IPS-18c (cell line): ENCODE measurements around the gene MST1R.
A peak's percentile ranks its signal among the peaks of the same experiment; 100 is the strongest.

Experiments used
- H3K4me3 ChIP-seq: 2 replicates; pipeline ENCODE4 v1.7.0; 2013; ENCODE audit warnings: low read depth, mild to moderate bottlenecking, low read length, moderate library complexity; ENCODE audit not compliant: insufficient read depth
- H3K9me3 ChIP-seq: one replicate; pipeline ENCODE4 v1.6.1; 2013; ENCODE audit warnings: mild to moderate bottlenecking, low read length, moderate library complexity; ENCODE audit not compliant: control insufficient read depth, insufficient read depth

The MST1R gene

GRCh38 chr3:49867400-49867799, 36.3 kb downstream of the MST1R start:
- Histone ChIP-seq H3K4me3 (no peak overlapping the region), H3K9me3 (no peaks in the 10 kb centered on the region)

- Histone ChIP-seq H3K4me3 (no peak overlapping the region), H3K9me3 (no peaks in the 10 kb centered on the region)
Observed at GRCh38 chr3:49865198-49865784, 38.4 kb downstream of the MST1R start.

GRCh38 chr3:49864505-49864904, 39.2 kb downstream of the MST1R start:
- no peak overlapping the region for H3K4me3 ChIP-seq
- H3K9me3 ChIP-seq = no peaks in the 10 kb centered on the region

GRCh38 chr3:49859576-49860305, 43.9 kb downstream of the MST1R start:
- Histone ChIP-seq H3K4me3 (no peak overlapping the region), H3K9me3 (no peaks in the 10 kb centered on the region)

GRCh38 chr3:49856181-49857005, 47.3 kb downstream of the MST1R start, which contains the start of gene TRAIP:
Gene TRAIP (minus strand): TSS chr3:49856564. CDS start chr3:49856453, 111 bp downstream.
- Histone ChIP-seq H3K4me3 (peak within 1 kb of the TSS; percentile 82), H3K9me3 (no peaks in the 10 kb centered on the region)

- no peaks in the 10 kb centered on the region for H3K9me3 ChIP-seq
- peak overlapping the region; percentile 82 for H3K4me3 ChIP-seq
Observed at GRCh38 chr3:49855662-49856061, 48.0 kb downstream of the MST1R start.

GRCh38 chr3:49845694-49846093, 58.0 kb downstream of the MST1R start:
- no peaks in the 10 kb centered on the region for H3K9me3 ChIP-seq
- no peak overlapping the region for H3K4me3 ChIP-seq

- H3K9me3 ChIP-seq = no peaks in the 10 kb centered on the region
- no peak overlapping the region for H3K4me3 ChIP-seq
Observed at GRCh38 chr3:49844464-49845183, 59.0 kb downstream of the MST1R start.

GRCh38 chr3:49842843-49843517, 60.7 kb downstream of the MST1R start:
- Histone ChIP-seq H3K9me3 (no peaks in the 10 kb centered on the region), H3K4me3 (no peak overlapping the region)

- H3K4me3 ChIP-seq = no peak overlapping the region
- H3K9me3 ChIP-seq = no peaks in the 10 kb centered on the region
Observed at GRCh38 chr3:49841806-49842205, 61.9 kb downstream of the MST1R start.

- Histone ChIP-seq H3K9me3 (no peaks in the 10 kb centered on the region), H3K4me3 (no peak overlapping the region)
Observed at GRCh38 chr3:49841126-49841696, 62.5 kb downstream of the MST1R start.

- H3K9me3 ChIP-seq = no peaks in the 10 kb centered on the region
- no peak overlapping the region for H3K4me3 ChIP-seq
Observed at GRCh38 chr3:49840388-49840787, 63.3 kb downstream of the MST1R start.

- no peaks in the 10 kb centered on the region for H3K9me3 ChIP-seq
- H3K4me3 ChIP-seq = no peak overlapping the region
Observed at GRCh38 chr3:49839193-49839809, 64.4 kb downstream of the MST1R start.
